AG08396 (cell line): ENCODE results near the gene CCM2.

ENCODE experiments used
- DNase-seq: peaks from one replicate; pipeline ENCODE4 v3.0.0; 2012; ENCODE audit warnings: low spot score, mixed read lengths

Gene CCM2

GRCh38 chr7:44969049-44969700 lies 30.8 kb upstream of the CCM2 start:
- DNase-seq, result no peak

- no peak for DNase-seq
Observed at GRCh38 chr7:44969701-44970522, 30.1 kb upstream of the CCM2 start.

- no peak for DNase-seq
Observed at GRCh38 chr7:44970523-44971051, 29.4 kb upstream of the CCM2 start.

GRCh38 chr7:44971188-44971901 lies 28.7 kb upstream of the CCM2 start:
- no peak for DNase-seq

GRCh38 chr7:44971902-44972441 lies 28.0 kb upstream of the CCM2 start:
- DNase-seq, result no peak

DNA sequence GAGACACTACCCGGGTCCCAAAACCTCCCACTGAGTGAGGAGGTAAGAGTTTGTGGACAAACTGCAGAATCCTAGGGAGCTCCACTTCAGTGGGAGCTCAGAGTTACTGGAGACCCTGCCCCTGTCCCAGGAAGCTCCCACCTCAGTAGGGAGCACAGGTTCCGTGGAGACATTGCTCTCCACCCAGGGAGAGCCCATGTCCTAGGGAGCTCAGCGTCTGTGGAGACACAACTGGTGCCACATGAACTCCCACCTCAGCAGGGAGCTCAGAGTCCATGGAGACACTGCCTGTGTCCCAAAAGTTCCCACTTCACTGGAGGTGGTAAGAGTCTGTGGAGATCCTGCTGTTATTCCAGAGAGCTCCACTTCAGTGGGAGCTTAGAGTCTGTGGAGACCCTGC lies 27.4 kb upstream of the CCM2 start:
- DNase-seq, result no peak

GRCh38 chr7:44973610-44974401 lies 26.2 kb upstream of the CCM2 start:
- DNase-seq, result no peak

- DNase-seq, result no peak
Observed at GRCh38 chr7:44974549-44974948, 25.5 kb upstream of the CCM2 start.

DNA sequence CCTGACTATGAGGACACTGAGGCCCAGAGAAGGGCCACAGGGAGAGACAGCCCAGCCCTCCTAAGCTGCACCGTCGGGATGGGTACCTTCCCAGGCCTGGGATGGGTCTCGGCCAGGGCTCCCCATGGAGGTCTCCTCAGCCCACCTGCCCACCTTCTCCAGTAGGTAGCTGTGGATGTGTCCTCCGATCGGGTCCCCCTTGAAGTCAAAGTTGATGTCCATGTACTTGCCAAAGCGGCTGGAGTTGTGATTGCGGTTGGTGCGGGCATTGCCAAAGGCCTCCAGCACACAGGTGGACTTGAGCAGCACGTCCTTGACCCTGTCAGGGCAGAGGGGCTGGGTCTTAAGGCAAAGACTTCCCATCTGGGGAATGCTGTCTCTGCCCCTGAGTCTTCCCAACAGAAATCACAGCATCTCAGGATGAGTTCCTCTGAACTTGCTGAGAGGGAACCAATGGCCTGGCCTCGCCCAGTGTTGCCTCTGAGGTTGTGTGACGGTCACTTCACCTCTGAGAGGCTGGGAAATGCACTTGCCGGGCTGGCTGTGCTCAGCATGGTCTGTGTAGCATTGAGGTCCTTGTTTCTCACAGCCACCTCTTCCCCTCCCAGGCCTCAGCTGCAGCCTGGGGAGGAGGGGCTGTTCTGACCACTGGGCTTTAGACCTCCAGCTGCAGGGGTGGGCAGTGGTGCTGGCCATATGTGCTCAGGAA lies 24.5 kb upstream of the CCM2 start:
- DNase-seq, result no peak

DNA sequence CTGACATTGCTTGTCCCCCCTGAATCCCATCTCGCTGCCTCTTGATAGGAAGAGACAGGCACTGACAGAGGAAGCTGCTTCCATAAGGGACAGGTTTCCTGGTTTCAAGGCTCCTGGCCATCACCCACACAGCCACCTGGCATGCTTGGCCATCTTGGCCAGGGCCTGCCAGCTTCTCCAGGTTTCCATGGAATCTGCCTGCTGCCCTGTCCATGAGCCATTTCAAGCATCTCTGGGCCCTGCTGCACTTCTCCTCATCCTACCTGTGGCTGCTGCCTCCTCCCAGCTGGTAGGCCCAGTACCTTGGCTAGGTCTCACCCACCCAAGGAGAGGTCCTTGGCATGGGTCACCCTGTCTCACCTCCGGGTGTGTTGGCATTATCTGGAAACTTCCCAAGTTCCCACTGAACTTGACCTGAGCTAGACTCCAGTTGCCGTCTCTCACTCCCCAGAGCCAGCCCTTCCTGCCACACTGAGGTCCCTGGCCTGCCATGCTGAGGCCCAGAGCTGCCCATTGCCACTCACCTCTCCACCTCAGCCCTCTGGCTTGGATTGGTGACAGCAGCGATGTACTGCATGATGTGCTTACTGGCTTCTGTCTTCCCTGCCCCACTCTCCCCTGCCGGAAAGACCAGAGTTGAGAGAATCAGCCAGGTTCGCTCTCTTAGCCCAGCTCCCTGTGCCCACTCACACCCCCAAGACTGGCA lies 23.8 kb upstream of the CCM2 start:
- no peak for DNase-seq

GRCh38 chr7:44976746-44977196 lies 23.2 kb upstream of the CCM2 start:
- no peak for DNase-seq

GRCh38 chr7:44977304-44977958 lies 22.6 kb upstream of the CCM2 start:
- DNase-seq, result no peak

GRCh38 chr7:44977959-44978335 lies 22.1 kb upstream of the CCM2 start:
- DNase-seq, result no peak

DNA sequence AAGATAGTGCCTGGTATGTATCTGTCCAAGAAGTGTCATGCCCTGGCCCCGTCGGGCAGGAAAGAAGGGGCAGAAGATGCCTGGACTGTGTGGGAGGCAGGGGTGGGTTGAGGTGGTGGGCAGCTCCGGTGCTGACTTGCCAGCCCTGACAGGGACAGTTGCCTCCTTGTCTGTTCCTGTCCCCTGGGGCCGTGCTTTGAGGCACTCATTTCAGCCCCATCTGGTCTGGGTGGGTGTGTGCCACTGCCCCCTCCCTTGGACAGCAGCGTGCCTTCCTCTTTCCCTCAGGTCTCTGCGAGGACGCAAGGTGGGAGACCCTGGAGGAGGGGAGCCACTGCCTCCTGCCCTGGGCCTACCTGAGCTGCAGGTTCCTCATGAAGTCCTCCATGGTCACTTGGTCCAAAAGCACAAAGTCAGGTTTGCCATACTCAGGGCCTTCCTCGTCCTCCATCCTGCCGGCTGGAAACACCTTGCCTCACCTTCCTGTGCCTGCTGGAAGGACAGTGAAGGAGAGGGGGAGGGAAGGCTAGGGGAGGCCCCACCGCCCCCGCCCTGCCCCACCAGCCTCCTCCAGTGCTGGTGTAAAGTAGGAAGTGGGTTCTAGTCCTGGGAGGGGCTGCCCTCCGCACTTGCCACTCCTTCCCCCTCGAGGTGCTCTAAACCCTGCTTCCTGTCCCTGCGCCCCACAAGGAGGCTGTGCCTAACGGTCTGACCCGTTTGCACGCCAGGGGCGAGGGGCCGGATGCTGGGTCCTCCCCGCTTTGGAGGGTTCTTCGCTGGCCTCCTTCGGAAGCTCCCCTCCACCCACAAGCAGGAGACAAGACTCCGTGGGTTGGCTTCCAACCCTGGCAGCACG lies 21.3 kb upstream of the CCM2 start, which contains the start of gene MYO1G:
TSS of gene MYO1G (minus strand) at position 505 of the 856 bp plus-strand sequence. CDS start at position 451, 54 bp downstream.
- DNase-seq, result no peak

DNA sequence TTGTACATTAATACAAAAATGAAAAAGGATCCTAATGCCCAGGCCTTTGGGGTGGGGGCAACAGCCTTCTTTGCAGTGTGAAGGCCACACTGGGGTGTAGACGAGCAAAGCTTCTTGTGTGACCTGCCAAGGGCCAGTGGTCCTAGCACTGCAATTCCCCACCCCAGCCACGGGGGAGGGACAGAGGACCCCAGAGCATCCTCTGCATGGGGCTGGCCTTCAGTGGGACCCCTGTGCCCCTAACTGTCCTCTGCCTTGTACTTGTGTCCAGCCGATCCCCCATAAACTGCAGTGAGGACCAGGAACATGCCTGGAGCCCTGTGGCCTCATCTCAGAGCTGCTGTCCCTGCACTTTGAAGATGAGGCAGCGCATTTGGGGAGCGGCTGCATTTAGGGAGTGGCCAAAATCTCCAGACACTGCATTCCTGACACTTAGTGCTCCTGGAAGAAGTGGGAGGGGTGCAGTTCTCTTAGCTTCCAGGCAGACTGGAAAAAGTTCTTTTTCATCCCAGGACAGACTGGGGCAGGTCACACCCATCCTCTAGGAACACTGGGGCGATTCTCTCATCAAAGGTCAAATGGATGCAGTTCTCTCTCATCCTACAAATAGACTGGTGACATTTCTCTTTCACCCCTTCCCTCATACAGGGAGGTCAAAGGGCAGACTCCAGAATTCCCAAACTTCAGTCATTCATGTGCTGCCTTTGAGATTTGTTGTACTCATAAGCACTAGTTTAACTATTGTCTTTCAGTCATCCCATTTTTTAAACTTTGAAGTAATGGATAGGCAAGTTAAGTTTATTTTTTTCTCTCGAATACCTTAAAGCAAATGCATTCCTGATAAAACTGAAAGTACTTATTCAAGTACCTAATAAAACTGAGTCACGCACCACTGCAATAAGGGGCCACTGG lies 20.3 kb upstream of the CCM2 start:
- no peak for DNase-seq

DNA sequence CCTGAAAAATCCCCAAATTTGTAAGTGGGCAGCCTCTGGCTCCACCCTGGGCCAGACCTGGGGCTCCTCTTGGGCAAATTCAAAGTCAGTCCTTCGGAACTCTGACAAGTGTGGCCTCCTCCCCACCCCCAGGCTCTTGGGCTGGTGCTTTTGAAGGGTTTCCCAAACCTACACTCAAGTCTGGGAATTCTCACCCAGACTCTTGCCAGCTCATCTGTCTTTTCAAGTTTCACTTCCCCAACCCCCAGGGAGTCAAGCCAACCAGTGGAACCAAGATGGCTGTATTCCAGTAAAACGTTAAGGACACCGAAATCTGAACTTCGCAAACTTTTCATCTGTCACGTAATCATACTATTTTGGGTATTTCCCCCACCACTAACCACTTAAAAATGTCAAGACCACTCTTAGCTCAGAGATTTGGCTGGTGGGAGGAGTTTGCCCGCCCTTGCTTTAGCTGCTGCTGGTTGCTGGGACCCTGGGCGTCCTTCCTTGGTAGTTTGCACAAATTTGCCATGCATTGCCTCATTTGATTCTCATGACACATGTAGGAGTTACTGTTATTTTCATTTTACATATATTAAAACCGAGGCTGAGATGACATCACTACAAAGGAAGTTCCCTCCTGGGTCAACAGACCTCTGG lies 19.5 kb upstream of the CCM2 start:
- DNase-seq, result no peak
